ENCODE results near the gene EPS8L2.

EPS8L2 gene

GRCh38 chr11:705646-706438, at the start of gene EPS8L2:
EPS8L2 (plus strand) TSS chr11:706231; CDS start chr11:709408, 3,177 bp downstream.
- no peak for DNase-seq (ENCODE audit: low read depth in 2 of 2)

DNA sequence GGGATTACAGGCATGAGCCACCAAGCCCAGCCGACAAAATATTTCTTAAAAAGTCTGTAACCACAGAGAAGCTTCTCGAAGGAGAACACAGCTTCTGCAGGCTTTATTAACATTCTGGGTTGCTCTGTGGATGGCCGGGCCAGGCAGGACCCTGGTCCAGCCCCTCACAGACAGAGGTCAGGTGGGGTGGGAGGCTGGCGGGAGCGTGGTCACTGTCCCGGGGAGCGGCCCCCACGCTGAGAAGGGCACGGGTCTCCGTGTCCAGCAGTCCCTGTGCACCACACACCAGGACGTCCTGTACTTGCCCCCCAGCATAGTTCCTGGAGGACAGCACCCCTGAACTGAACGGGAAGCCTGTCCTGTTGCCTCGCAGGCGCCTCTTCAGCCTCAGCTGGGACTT, 49.6 kb upstream of the EPS8L2 start:
- DNase-seq (ENCODE audit: low read depth in 2 of 2), result no peak

- DNase-seq (ENCODE audit: low read depth in 2 of 2), result no peak
Observed at GRCh38 chr11:656866-657265, 49.2 kb upstream of the EPS8L2 start.

- no peak for DNase-seq (ENCODE audit: low read depth in 2 of 2)
Observed at GRCh38 chr11:657691-658126, 48.3 kb upstream of the EPS8L2 start.

GRCh38 chr11:659532-660085, 46.4 kb upstream of the EPS8L2 start:
- DNase-seq (ENCODE audit: low read depth in 2 of 2), result no peak

DNA sequence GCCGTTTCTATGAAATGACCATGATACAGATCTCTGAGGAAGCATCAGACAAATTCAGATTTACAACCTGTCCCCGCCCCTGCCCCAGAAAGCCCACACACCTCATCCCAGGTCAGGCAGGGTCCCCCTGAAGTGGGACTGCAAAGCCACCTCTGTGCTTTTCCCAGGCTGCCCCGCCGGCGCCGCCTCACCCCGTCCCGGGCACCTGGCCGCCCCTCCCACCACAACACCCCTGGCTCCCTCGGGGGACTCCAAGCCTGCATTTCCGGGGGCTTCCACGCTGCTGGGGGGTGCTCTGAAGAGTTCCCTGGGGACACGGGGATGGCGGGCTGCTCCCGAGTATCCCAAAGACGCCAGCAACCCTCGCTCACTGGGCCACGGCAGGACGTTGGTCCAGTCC, 45.8 kb upstream of the EPS8L2 start:
- no peak for DNase-seq (ENCODE audit: low read depth in 2 of 2)

GRCh38 chr11:660681-661444, 45.2 kb upstream of the EPS8L2 start:
- DNase-seq (ENCODE audit: low read depth in 2 of 2), result no peak

- peak; percentile 27 to 34 for DNase-seq (ENCODE audit: low read depth in 2 of 2)
Observed at GRCh38 chr11:662689-663274, 43.2 kb upstream of the EPS8L2 start.

DNA sequence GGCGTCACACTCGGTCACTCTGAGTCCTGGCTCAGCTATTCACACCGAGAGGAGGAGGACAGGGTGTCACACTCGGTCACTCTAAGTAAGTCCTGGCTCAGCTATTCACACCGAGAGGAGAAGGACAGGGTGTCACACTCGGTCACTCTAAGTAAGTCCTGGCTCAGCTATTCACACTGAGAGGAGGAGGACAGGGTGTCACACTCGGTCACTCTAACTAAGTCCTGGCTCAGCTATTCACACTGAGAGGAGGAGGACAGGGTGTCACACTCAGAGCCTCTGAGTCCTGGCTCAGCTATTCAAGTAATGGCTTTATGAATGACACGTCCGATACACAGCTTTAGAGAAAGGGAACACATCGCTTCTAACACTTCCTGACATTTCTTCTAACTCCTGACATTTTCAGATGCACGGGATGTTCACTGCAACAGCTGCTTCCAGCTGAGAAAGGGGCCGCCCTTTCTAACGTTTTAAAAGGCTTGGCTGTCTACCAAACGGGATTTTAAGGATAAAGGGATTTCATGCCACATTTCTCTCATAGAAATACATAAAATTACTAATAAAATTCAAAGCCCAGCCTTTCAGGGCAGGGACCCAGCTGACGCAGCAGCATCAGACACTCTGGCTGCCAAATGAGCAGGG, 40.8 kb upstream of the EPS8L2 start:
- DNase-seq (ENCODE audit: low read depth in 2 of 2), result no peak

DNA sequence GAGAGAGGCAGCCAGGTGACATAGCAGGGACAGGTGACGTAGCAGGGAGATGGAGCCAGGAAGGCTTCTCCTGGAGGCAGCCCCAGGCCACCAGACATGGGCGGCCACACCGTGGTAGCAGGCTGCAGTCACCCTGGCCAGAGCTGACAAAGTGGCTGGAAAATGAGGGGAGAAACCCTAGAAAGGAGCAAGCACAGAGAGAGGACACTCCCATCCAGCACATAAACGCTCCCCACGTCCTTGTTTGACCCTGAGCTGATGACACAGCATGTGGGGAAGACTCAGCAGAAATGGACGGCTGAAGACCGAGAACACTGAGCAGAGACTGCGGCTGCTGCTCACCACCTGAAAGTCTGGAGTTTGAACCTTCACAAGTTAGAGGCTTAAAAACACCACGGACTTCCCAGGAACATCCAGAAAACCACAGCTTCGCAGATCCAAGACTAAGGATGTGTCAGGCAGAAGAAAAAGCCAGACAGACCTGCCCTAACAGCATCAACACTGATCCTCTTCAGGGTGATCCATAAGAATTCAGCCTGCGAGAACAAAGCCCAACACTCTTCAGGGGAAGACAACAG, 40.2 kb upstream of the EPS8L2 start:
- no peak for DNase-seq (ENCODE audit: low read depth in 2 of 2)

DNA sequence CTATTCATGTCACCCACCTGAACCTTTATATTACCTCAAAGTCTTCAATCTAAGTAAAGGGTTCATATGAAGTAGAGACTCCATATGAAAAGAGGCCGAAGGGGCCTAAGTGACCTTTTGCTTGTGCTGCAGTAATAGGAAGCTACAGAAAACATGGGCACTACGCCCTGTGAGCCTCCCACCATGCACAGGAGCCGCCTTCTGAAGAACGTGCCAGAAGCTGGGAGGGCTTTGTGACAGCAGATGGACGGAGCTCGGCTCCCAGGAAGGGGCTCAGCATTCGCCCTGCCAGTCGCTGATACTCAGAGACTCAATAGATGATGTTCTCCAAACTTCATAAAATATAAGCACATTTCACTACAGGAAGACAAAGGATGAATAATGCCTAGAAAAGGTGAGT, 32.2 kb upstream of the EPS8L2 start:
- DNase-seq (ENCODE audit: low read depth in 2 of 2), result no peak

- DNase-seq (ENCODE audit: low read depth in 2 of 2), result no peak
Observed at GRCh38 chr11:674406-674805, 31.6 kb upstream of the EPS8L2 start.

GRCh38 chr11:678297-678696, 27.7 kb upstream of the EPS8L2 start:
- DNase-seq (ENCODE audit: low read depth in 2 of 2), result no peak

GRCh38 chr11:679271-680207, 26.5 kb upstream of the EPS8L2 start:
- no peak for DNase-seq (ENCODE audit: low read depth in 2 of 2)

- DNase-seq (ENCODE audit: low read depth in 2 of 2), result no peak
Observed at GRCh38 chr11:680476-680875, 25.6 kb upstream of the EPS8L2 start.

DNA sequence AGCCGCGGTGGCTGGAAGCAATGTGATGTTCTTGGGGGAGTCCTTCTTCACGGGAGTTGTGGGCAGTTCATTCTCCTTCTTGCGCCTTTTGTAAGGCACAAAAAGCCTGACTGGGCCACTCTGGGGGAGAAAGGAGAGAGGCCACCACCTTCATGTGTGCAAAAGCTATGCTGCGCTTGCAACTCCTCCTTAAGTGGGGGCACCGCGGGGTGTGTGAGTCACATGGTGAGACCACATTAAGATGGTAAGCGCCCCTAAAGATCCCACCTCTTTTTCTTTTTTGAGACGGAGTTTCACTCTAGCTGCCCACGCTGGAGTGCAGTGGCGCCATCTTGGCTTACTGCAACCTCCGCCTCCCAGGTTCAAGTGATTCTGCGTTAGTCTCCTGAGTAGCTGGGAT, 25.1 kb upstream of the EPS8L2 start:
- DNase-seq (ENCODE audit: low read depth in 2 of 2), result no peak

- no peak for DNase-seq (ENCODE audit: low read depth in 2 of 2)
Observed at GRCh38 chr11:686451-687243, 19.4 kb upstream of the EPS8L2 start.

GRCh38 chr11:687751-688150, 18.3 kb upstream of the EPS8L2 start:
- no peak for DNase-seq (ENCODE audit: low read depth in 2 of 2)

GRCh38 chr11:688681-689080, 17.4 kb upstream of the EPS8L2 start:
- DNase-seq (ENCODE audit: low read depth in 2 of 2), result no peak

GRCh38 chr11:689625-690024, 16.4 kb upstream of the EPS8L2 start:
- DNase-seq (ENCODE audit: low read depth in 2 of 2), result no peak

All from stimulated activated CD4-positive, alpha-beta T cell treated with anti-CD3 and anti-CD28 coated beads, Interleukin-4, amount 100 ng/mL, for 48 hours (primary cell).